ENCODE results near the gene S100A9. TPM values are rescaled to one million over a fixed set of nuclear protein-coding genes. Genes with fewer than 3 reads are reported as not detected.

S100A9 gene
- total and polyA plus RNA-seq, 2 donors, result 281 to 1,119 TPM

DNA sequence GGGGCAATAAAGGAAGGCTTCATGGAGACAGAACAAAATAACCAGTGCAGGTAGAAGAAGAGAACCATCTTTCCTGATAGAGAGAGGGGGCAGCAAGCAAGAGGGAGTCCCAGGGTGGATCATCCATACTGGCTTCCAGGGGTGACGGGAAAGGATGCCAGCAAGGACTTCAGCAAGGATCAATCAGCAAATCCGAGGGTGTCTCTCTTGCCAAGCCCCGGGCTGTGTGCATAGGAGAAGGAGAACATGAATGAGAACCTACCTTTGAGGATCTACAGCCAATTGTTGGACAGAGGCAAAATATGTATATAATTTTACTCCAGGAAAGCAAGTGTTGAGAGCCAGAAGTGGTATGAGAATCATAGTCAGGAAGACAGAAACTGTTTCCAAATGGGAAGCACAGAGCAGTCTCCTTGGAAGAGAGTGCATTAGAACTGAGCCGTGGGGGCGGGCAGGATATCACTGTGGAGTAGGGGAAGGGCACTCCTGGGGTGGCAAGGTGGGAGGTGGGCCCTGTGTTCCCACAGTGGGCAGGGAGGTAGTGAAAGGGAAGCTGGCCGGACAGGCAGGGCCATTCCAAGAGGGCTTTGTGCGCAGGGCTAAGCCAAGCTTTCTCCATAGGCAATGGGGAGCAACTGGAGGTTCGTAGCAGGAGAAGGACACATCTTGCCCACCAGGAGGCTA lies 1.1 kb upstream of the S100A9 start:
- no peaks in the 10 kb centered on the region for H3K36me3 ChIP-seq (ENCODE audit: control insufficient read depth in 2 of 2, insufficient read depth in 2 of 2, low read length in 1 of 2)
- peaks cover 0 to 9% of the 10 kb centered on the region in 2 donors for H3K4me1 ChIP-seq (ENCODE audit: control insufficient read depth in 2 of 2, insufficient read depth in 2 of 2, low read length in 2 of 2)
- WGBS, result 96% methylated on average over 8 of the region's 8 CpGs
- H3K27me3 ChIP-seq (ENCODE audit: control insufficient read depth in 2 of 2, insufficient read depth in 1 of 2, low read length in 1 of 2), result no peaks in the 10 kb centered on the region
- H3K9me3 ChIP-seq (ENCODE audit: control insufficient read depth in 2 of 2, insufficient read depth in 1 of 2, low read length in 1 of 2), result no peaks in the 10 kb centered on the region
- no peak overlapping the region for H3K27ac ChIP-seq (ENCODE audit: low read depth in 1 of 2, low read length in 1 of 2)
- no peak for DNase-seq (ENCODE audit: low read depth in 6 of 9, low spot score in 9 of 9)
- no peak overlapping the region for H3K4me3 ChIP-seq (ENCODE audit: low read length in 2 of 2)

DNA sequence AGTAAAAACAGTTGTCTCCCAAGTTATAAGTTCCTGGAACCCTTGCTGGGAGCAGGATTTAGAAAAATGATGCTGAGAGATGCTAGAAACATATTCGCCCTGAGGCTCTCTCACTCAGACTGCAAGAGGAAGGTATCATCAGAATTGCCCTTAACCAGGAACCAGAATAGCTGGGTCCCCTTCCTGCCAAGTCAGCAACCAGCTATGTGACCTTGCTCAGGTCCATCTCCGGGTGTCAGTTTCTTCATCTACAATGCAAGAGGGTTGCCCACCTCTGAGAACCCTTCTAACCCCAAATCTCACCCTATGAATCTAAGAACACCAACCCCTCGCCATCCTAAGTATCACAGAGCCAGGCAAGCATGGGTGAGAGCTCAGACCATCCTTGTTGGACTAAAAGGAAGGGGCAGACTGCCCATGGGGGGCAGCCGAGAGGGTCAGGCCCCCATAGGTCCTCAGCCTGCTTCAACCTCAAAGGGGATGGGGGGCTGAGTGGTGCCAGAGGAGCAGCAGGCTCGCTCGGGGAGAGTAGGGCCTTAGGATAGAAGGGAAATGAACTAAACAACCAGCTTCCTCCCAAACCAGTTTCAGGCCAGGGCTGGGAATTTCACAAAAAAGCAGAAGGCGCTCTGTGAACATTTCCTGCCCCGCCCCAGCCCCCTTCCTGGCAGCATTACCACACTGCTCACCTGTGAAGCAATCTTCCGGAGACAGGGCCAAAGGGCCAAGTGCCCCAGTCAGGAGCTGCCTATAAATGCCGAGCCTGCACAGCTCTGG lies 390 bp upstream of the S100A9 start:
- Histone ChIP-seq H3K36me3 (ENCODE audit: control insufficient read depth in 2 of 2, insufficient read depth in 2 of 2, low read length in 1 of 2) (no peaks in the 10 kb centered on the region), H3K27ac (ENCODE audit: low read depth in 1 of 2, low read length in 1 of 2) (no peak overlapping the region), H3K9me3 (ENCODE audit: control insufficient read depth in 2 of 2, insufficient read depth in 1 of 2, low read length in 1 of 2) (no peaks in the 10 kb centered on the region), H3K27me3 (ENCODE audit: control insufficient read depth in 2 of 2, insufficient read depth in 1 of 2, low read length in 1 of 2) (no peaks in the 10 kb centered on the region), H3K4me3 (ENCODE audit: low read length in 2 of 2) (no peak overlapping the region), H3K4me1 (ENCODE audit: control insufficient read depth in 2 of 2, insufficient read depth in 2 of 2, low read length in 2 of 2) (peaks cover 0 to 9% of the 10 kb centered on the region in 2 donors)
- DNase-seq (ENCODE audit: low read depth in 6 of 9, low spot score in 9 of 9), result no peak
- 37% methylated on average over 10 of the region's 10 CpGs for WGBS

DNA sequence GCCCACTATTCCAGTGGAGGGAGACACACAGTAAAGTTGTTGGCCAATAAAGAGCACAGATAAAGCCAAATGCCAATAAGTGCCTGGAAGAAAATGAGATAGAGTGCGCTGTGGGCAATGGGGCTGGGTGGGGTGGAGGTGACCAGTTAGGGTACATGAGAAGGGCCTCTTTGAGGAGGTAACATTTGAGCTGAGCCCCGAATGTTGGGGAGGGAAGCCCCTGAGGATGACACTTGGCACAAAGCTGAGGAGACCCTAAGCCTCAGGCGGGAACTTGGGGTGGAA lies 979 bp downstream of the S100A9 start:
- no peaks in the 10 kb centered on the region for H3K9me3 ChIP-seq (ENCODE audit: control insufficient read depth in 2 of 2, insufficient read depth in 1 of 2, low read length in 1 of 2)
- 95% methylated on average over 3 of the region's 3 CpGs for WGBS
- no peak overlapping the region for H3K4me3 ChIP-seq (ENCODE audit: low read length in 2 of 2)
- no peaks in the 10 kb centered on the region for H3K36me3 ChIP-seq (ENCODE audit: control insufficient read depth in 2 of 2, insufficient read depth in 2 of 2, low read length in 1 of 2)
- H3K27ac ChIP-seq (ENCODE audit: low read depth in 1 of 2, low read length in 1 of 2), result no peak overlapping the region
- no peaks in the 10 kb centered on the region for H3K27me3 ChIP-seq (ENCODE audit: control insufficient read depth in 2 of 2, insufficient read depth in 1 of 2, low read length in 1 of 2)
- peaks cover 0 to 16% of the 10 kb centered on the region in 2 donors for H3K4me1 ChIP-seq (ENCODE audit: control insufficient read depth in 2 of 2, insufficient read depth in 2 of 2, low read length in 2 of 2)
- DNase-seq (ENCODE audit: low read depth in 6 of 9, low spot score in 9 of 9), result no peak

DNA sequence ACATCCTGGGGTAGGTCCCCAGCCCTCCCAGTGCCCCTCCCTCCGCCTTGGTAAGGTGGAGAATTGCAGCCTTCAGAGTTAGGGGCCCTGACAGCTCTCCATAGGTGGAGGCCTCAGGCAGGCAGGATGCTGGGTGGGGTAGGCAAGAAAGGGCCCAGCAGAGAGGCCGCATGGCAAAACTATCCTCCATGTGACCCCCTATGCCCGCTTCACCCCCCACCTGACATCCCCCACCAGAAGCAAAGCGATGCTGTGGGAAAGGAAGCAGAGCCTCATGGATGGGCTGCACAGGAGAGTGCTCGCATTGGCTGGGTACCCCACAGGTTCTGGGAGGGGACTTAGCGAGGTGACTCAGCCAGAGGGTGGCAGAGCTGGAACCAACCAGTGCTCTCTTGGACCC lies 1.6 kb downstream of the S100A9 start:
- H3K4me1 ChIP-seq (ENCODE audit: control insufficient read depth in 2 of 2, insufficient read depth in 2 of 2, low read length in 2 of 2), result peaks cover 0 to 20% of the 10 kb centered on the region in 2 donors
- H3K27me3 ChIP-seq (ENCODE audit: control insufficient read depth in 2 of 2, insufficient read depth in 1 of 2, low read length in 1 of 2), result no peaks in the 10 kb centered on the region
- WGBS, result 94% methylated on average over 6 of the region's 6 CpGs
- DNase-seq (ENCODE audit: low read depth in 6 of 9, low spot score in 9 of 9), result no peak
- no peaks in the 10 kb centered on the region for H3K36me3 ChIP-seq (ENCODE audit: control insufficient read depth in 2 of 2, insufficient read depth in 2 of 2, low read length in 1 of 2)
- no peak overlapping the region for H3K27ac ChIP-seq (ENCODE audit: low read depth in 1 of 2, low read length in 1 of 2)
- no peaks in the 10 kb centered on the region for H3K9me3 ChIP-seq (ENCODE audit: control insufficient read depth in 2 of 2, insufficient read depth in 1 of 2, low read length in 1 of 2)
- no peak overlapping the region for H3K4me3 ChIP-seq (ENCODE audit: low read length in 2 of 2)

DNA sequence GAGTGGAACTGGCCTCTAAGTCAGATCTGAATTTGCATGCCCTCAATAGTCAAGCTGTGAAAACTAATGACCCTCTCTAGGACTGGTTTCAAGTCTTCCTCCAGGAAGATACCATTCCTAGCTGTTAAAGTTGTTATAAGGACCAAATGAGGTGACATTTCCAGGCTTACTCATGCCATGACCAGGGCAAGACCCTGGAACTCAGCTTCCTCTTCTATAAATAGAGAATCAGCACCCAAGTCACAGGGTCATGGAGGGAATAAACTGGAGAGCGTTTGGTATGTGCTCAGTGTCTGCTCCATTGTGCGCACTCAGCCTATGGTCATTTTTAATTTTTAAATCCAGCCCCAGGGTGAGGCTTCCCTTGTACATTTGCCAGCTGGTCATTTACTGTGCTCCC lies 2.5 kb downstream of the S100A9 start:
- Histone ChIP-seq H3K36me3 (ENCODE audit: control insufficient read depth in 2 of 2, insufficient read depth in 2 of 2, low read length in 1 of 2) (no peaks in the 10 kb centered on the region), H3K9me3 (ENCODE audit: control insufficient read depth in 2 of 2, insufficient read depth in 1 of 2, low read length in 1 of 2) (no peaks in the 10 kb centered on the region), H3K27ac (ENCODE audit: low read depth in 1 of 2, low read length in 1 of 2) (no peak overlapping the region), H3K4me3 (ENCODE audit: low read length in 2 of 2) (no peak overlapping the region), H3K27me3 (ENCODE audit: control insufficient read depth in 2 of 2, insufficient read depth in 1 of 2, low read length in 1 of 2) (no peaks in the 10 kb centered on the region), H3K4me1 (ENCODE audit: control insufficient read depth in 2 of 2, insufficient read depth in 2 of 2, low read length in 2 of 2) (peaks cover 0 to 26% of the 10 kb centered on the region in 2 donors)
- no peak for DNase-seq (ENCODE audit: low read depth in 6 of 9, low spot score in 9 of 9)
- 97% methylated on average over 2 of the region's 2 CpGs for WGBS

DNA sequence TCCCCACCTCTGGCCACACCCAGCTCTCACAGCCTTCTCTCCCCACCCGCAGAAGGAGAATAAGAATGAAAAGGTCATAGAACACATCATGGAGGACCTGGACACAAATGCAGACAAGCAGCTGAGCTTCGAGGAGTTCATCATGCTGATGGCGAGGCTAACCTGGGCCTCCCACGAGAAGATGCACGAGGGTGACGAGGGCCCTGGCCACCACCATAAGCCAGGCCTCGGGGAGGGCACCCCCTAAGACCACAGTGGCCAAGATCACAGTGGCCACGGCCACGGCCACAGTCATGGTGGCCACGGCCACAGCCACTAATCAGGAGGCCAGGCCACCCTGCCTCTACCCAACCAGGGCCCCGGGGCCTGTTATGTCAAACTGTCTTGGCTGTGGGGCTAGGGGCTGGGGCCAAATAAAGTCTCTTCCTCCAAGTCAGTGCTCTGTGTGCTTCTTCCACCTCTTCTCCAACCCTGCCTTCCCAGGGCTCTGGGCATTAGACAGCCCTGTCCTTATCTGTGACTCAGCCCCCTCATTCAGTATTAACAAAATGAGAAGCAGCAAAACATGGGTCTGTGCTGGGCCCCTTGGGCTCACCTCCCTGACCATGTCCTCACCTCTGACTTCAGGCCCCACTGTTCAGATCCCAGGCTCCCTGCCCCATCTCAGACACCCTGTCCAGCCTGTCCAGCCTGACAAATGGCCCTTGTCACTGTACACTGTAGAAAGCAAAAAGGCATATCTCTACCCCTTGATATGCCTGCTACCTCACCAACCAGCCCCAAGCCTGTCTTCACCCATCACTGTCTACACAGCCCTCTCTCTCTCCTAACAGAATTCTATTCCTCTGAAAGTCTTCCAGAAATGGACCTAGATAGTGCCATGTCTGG lies 3.2 kb downstream of the S100A9 start:
- 96% methylated on average over 11 of the region's 11 CpGs for WGBS
- no peaks in the 10 kb centered on the region for H3K27me3 ChIP-seq (ENCODE audit: control insufficient read depth in 2 of 2, insufficient read depth in 1 of 2, low read length in 1 of 2)
- H3K27ac ChIP-seq (ENCODE audit: low read depth in 1 of 2, low read length in 1 of 2), result no peak overlapping the region
- no peaks in the 10 kb centered on the region for H3K36me3 ChIP-seq (ENCODE audit: control insufficient read depth in 2 of 2, insufficient read depth in 2 of 2, low read length in 1 of 2)
- H3K9me3 ChIP-seq (ENCODE audit: control insufficient read depth in 2 of 2, insufficient read depth in 1 of 2, low read length in 1 of 2), result no peaks in the 10 kb centered on the region
- no peak for DNase-seq (ENCODE audit: low read depth in 6 of 9, low spot score in 9 of 9)
- H3K4me3 ChIP-seq (ENCODE audit: low read length in 2 of 2), result no peak overlapping the region
- peaks cover 0 to 29% of the 10 kb centered on the region in 2 donors for H3K4me1 ChIP-seq (ENCODE audit: control insufficient read depth in 2 of 2, insufficient read depth in 2 of 2, low read length in 2 of 2)

DNA sequence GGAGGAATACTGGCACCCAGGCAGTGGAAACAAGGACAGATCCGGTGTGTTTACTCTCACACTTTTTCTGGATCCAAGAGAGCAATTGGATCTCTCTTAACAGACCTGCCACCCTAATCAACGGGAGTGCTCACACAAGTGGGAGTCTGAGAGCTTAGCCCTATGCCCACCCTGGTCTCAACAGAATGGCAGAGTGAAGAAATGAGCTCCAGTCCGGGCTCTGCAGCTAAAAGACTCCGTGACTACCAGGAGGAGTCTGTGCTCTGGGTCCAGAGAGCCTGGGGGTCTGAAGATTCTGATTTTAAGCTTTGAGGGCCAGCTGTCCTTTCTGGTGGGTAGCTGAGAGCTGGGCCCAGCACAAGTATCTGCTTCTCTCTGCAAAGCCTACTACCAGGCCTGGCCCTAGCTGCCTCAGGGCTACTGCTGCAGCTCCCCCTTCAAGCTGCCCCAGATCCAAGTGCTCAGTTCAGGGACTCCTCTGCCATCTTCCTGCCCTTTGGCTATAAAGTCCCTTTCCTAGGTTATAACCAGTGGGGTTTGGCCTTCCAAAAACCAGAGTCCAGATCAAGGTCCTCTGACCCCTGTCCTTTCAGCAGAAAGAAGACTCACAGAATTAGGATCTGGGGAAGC lies 3.9 kb downstream of the S100A9 start:
- Histone ChIP-seq H3K4me3 (ENCODE audit: low read length in 2 of 2) (no peak overlapping the region), H3K4me1 (ENCODE audit: control insufficient read depth in 2 of 2, insufficient read depth in 2 of 2, low read length in 2 of 2) (peaks cover 0 to 29% of the 10 kb centered on the region in 2 donors), H3K36me3 (ENCODE audit: control insufficient read depth in 2 of 2, insufficient read depth in 2 of 2, low read length in 1 of 2) (no peaks in the 10 kb centered on the region), H3K9me3 (ENCODE audit: control insufficient read depth in 2 of 2, insufficient read depth in 1 of 2, low read length in 1 of 2) (no peaks in the 10 kb centered on the region), H3K27me3 (ENCODE audit: control insufficient read depth in 2 of 2, insufficient read depth in 1 of 2, low read length in 1 of 2) (no peaks in the 10 kb centered on the region), H3K27ac (ENCODE audit: low read depth in 1 of 2, low read length in 1 of 2) (no peak overlapping the region)
- no peak for DNase-seq (ENCODE audit: low read depth in 6 of 9, low spot score in 9 of 9)
- 93% methylated on average over 4 of the region's 4 CpGs for WGBS

DNA sequence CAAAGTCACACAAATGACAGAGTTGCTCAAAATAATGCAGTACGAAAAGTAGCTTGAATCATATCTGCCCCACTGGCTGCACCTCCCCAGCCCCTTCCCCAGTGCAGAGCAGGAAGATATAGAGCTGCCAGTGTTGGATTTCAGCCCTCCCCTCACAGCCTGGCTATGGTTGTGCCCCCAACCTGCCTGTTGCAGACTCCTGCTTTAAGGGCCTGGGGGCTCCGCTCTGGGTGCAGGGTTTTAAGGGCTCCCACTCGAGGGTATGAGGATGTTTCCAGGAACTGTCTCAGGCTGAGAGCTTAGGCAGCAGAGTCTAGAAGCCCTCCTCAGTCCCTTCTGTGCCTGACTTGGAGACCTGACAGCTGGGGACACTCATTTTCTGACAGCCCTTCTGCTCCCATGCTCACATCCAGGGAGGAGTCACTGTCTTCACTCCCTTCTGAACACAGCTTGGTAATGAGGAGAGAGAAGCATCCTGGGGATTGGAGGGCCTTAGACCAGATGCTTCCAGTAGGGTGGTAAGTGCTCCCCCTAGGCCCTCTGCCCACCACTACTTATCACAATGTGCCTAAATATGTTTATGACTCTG lies 4.6 kb downstream of the S100A9 start:
- H3K27ac ChIP-seq (ENCODE audit: low read depth in 1 of 2, low read length in 1 of 2), result no peak overlapping the region
- H3K4me3 ChIP-seq (ENCODE audit: low read length in 2 of 2), result no peak overlapping the region
- no peaks in the 10 kb centered on the region for H3K9me3 ChIP-seq (ENCODE audit: control insufficient read depth in 2 of 2, insufficient read depth in 1 of 2, low read length in 1 of 2)
- no peak for DNase-seq (ENCODE audit: low read depth in 6 of 9, low spot score in 9 of 9)
- peaks cover 0 to 27% of the 10 kb centered on the region in 2 donors for H3K4me1 ChIP-seq (ENCODE audit: control insufficient read depth in 2 of 2, insufficient read depth in 2 of 2, low read length in 2 of 2)
- H3K27me3 ChIP-seq (ENCODE audit: control insufficient read depth in 2 of 2, insufficient read depth in 1 of 2, low read length in 1 of 2), result no peaks in the 10 kb centered on the region
- H3K36me3 ChIP-seq (ENCODE audit: control insufficient read depth in 2 of 2, insufficient read depth in 2 of 2, low read length in 1 of 2), result no peaks in the 10 kb centered on the region
- 92% methylated on average over 3 of the region's 3 CpGs for WGBS

All from thymus (tissue), 11 donors.